GM21447 (cell line): Measurements from ENCODE around the gene AOX1.
"Not testable (repeated sequence)": the region's sequence is repeated elsewhere in the genome, so short reads cannot be mapped to it uniquely, and the experiment has no call there.

Experiments used
- ATAC-seq: cut with Tn5 transposase; IDR thresholded peaks from one replicate; pipeline ENCODE4 v1.9.1; 2021; ENCODE audit not compliant: unreplicated experiment

Gene AOX1

DNA sequence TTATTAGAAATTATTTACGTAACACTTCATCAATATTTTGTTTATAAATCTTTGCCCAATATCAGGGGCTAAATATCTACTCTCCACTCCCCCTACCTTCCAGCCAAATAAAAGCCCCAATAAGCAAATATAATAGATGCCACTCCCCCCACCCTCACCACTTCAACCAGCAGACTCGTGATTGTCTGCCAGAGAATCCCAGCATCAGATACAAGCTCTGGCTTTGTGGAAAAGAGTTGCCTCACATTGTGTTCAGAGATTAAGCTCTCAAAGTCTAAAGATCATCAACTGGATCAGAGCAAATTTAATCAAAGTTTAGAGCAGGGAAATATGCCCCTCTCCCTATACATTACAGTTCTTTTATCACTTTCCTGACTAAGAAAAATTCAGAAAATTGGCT, 39.5 kb downstream of the AOX1 start:
- no peak for ATAC-seq

DNA sequence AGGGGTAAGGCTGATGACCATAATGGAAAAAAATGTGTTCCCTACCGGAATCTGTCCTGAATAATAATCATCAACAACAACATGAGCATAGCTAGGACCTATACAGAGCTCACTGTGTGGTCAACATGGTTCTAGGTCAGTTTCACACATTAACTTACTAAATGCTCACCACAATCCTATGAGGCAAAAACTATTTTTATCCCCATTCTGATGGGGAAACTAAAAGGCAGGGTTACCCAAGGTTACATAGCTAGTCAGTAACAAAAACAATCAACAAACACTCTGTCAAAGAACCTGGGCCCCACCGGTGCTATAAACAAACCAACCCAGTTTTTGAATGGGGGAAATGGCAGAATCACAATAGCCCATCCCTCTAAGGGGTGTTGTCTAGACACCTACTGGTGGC, 40.1 kb downstream of the AOX1 start:
- ATAC-seq: no peak

DNA sequence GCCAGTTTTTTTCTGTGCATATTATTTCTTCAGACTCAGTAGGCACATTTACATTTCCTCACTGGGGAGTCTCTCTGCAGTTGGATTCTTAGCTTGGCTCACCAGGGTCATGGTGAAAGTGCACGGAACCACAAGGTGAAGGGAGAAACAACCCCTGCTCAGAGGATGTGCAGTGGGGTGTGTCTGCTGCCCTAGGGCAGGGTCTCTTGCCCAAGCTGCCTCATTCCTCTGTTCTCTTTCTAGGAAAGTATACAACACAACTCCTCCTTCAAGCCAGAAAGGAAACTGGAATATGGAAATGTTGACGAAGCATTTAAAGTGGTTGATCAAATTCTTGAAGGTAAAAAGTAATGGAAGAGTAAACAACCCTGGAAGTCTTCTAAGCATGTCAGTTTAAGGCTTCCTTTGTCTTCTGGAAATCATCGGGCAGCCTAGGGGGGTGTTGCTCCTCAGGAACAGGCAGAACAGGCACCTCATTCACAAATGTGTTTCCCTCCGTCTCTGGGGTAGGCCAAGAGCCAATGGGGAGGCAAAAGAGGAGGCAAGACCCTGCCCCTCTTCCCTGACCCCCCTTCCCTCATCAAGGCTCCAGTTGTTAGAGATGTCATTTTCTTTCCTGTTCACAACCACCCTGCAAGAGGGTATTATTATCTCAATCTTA, 41.4 kb downstream of the AOX1 start:
- no peak for ATAC-seq

DNA sequence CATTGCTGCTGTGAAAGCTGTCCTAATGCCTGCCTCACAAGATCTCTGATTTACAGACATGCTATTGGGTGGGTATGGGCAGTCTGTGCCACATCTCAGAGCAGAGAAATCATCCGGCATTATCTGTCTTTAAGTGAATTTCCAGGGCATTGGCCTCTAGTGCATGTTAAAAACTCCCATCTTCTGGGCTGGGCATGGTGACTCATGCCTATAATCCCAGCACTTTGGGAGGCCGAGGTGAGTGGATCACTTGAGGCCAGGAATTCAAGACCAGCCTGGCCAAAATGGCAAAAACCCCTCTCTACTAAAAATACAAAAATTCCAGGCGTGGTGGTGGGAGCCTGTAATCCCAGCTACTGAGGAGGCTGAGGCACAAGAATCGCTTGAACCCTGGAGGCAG, 42.6 kb downstream of the AOX1 start:
- ATAC-seq: not testable (repeated sequence)

DNA sequence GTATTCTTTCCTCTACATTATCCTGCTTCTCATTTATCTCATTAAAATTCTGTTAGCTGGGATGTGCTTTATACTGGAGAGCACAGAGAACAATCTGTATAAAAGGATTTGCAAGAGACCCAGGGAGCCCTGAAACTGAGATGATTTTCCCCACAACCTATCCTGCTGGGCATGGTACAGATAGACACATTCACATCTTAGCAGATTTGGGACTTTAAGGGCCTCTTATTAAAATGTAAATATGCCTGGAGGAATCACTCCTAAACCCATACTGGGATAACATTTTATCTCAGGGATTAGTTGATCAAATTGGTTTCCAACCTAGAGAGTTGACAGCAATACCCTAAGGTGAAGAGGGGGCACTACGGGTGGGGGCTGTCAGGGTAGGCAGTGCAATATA, 45.5 kb downstream of the AOX1 start:
- ATAC-seq: no peak

DNA sequence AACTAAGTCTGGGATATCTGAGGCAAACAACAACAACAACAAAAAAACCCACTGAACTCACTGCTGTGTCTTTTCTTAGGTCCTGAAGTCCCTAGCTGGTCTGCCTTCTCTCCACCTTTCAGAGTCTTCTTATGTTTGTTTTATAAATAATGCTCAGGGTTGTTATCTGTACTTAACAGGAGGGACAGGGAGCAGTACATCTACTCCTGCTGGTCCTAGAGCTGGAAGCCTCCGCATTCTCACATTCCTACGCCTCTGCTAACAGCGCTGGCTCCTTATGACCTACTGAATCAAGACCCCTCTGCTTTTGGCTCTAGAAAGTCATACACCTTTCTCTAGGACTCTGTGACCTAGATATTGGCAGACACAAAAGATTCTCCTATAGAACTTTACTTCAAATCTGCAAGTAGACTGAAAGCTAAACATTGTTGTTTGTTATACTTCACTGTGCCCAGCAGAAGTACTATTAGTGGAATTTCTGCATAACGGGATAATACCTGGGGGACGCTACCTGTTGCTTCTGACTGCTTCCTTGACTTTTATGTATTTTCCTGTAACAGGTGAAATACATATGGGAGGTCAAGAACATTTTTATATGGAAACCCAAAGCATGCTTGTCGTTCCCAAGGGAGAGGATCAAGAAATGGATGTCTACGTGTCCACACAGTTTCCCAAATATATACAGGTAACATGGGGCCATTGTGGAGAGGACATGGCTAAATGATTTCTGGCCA, 48.6 kb downstream of the AOX1 start:
- no peak for ATAC-seq

DNA sequence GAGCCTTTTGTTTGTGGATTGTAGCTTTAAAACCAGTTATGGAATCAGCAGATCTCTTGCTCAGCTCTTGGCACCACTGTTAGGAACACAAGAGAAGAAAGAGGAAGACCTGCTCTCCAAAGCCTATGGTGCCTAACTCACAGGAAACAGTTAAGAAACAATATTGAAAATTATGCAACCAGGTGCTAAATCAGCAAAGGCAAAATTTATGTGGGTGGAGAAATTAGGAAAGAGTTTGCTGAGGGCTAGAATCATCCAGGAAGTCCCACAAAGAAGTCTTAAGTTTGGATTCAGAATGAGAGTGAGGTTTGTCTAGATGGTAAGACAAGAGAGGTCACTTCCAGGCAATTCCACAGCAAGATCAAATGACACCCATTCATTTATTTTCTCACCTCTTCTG, 49.4 kb downstream of the AOX1 start:
- ATAC-seq: no peak

DNA sequence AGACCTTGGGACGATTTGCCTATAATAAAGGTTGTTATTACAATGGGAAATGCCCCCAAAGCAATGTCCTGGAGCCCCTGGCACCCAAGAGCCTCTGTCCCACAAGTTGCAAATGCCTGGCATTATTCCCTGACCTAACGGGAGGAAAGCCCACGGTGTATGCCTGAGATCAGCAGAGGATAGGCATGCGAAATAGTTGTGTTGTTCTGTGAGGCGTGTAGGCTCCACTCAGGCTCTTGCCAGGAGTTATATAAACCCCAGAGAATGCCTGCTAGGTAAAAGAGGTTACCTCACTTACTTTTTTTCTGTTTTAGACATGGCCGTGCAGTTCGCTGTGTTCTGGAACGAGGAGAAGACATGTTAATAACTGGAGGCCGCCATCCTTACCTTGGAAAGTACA, 52.1 kb downstream of the AOX1 start:
- no peak for ATAC-seq

DNA sequence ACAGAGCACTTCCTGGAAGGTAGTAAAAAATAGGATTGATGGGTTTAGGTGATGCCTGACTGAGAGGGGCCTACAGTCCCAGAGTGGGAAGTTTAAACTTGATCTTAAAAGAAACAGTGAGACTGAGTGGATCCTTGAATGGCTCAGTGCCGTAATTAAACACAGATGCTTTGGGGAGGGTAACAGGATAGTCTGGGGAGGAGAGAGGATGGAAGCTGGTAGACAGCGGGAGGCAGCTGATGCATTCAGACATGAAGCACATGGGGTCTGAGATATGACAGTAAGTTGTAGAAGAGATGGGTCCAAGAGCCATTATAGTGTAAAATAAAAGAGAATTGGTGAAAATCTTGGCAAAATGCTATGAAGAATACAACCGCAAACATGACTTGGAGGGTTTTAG, 54.4 kb downstream of the AOX1 start:
- ATAC-seq: no peak

DNA sequence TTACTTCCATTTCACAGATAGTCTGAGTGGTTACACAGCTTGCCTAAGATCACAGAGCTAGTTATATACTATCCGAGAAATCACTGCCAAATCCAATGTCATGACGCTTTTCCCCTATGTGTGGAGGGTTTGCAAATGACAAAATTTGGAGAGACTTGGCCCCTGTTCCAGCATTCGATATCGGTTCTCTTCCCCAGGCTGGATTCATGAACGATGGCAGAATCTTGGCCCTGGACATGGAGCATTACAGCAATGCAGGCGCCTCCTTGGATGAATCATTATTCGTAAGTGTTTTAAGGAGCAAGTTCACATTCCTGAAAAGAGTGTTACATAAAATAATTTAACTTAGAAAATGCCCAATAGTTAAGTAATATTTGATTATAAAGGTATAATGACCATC, 55.1 kb downstream of the AOX1 start:
- ATAC-seq: no peak

DNA sequence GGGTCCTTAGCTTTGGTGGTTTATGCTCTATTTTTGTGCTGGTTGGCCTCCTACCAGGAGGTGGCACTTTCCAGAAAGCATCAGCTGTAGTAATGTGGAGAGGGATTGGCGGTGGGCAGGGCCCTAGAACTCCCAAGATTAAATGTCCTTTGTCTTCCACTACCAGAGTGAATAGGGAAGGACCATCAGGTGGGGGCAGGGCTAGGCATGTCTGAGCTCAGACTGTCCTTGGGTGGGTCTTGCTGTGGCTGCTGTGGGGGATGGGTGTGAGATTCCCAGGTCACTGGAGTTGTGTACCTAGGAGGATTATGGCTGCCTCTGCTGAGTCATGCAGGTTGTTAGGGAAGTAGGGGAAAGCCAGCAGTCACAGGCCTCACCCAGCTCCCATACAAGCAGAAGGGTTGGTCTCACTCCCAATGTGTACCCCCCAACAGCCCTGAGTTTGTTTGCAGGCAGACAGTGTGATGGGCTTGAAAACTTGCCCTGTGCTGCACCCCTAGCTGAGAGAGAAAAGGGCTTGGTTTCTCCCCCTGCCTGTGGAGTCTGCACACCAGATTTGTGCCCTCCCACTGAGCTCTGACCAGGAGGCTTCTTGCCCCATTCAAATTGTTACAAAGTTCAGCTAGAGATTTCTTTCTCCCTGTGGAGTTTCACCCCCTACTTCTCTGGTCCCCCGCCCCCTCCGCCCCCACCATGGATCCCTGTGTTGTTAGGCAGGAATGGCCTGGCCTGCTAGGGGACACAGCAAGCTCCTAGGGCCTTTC, 62.9 kb downstream of the AOX1 start:
- not testable (repeated sequence) for ATAC-seq

DNA sequence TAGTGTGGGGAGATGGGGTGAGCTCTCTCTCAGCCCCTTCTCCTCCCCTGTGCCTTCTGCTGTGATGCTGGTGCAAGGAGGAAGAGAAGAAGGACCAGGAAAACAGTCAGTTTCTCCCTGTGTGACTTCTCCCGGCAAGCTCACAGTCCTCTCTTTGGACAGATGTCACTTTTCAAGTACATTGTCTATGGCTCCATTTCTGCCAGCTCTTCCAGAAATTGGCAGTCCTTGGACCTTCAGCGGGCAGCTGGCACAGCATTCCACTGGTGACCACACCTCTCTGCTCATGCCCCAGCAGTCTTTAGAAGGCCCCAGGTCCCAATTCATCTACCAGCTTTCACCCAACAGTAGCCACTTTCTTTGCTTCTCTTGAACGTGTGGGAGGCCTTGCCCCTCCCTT, 63.9 kb downstream of the AOX1 start:
- no peak for ATAC-seq

DNA sequence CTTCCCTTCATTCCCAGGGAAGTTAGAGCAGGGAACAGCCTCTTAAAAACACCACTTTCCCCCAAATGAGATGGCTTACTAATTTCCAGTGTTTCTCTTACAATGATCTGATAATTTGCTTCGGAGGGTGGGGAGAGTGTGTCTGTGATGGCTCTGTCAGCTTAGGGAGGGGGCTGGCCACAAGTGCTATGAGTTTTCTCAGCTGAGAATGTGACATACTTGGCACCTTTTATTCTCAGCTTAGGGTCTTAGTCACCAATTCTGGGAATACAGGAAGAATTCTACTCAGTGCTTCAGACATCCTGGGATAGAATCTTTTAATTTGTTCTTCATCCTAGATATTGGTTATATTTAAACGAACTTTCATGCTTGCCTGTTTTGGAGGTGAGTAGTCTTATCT, 64.4 kb downstream of the AOX1 start:
- ATAC-seq: no peak

DNA sequence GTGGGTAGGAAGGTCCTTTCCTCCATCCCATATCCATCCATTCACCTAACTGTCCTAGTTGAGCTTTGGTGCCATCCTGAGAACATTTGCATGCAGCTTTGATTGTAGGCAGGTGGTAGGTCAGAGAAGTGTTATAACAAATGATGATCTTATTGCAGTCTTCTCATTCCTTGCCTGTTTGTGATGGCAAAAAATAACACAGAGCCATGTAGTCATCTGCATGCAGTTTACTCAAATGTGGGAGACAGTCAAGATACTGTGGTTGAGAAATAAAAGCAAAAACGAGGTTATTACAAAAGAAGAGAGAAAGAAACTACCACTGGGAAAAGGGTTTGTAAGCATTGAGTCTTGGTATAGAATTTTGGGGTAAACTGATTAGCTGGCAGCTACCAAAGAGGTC, 66.3 kb downstream of the AOX1 start:
- no peak for ATAC-seq

DNA sequence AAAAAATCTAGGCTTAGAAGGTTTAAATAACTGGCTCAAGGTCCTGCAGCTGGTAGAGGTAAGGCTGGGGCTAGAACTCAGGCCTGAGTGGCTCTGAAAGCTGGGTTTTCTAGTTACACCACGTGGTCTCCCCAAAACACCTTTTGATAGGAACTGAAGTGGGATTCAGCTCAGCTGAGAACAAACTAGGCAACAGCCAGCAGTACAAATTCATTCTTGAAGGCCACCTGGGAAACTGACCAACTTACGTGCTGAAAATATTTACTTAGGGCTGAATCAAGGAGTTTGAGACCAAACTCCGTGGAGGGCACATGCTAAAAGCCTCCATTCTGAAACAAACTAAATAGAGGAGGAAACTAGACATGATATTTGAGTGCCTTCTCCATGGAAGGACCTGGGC, 67.2 kb downstream of the AOX1 start:
- no peak for ATAC-seq

DNA sequence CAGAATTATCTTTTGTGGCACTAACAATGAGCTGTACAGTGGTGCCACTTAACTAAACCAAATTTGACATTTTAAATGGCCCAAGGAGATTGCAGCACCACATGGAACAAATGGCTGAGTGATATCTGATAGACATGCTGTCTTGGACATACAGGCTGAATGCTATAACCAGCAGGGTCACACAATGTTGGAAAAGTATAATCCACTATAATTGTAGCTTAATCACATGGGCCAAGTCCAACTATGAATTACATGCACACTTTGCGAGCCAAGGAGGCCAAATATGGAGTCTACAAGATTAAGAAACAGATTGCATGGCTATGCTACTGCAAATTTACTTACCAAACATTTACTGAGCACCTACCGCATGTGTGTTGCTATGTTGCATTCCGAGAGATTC, 69.0 kb downstream of the AOX1 start:
- no peak for ATAC-seq

DNA sequence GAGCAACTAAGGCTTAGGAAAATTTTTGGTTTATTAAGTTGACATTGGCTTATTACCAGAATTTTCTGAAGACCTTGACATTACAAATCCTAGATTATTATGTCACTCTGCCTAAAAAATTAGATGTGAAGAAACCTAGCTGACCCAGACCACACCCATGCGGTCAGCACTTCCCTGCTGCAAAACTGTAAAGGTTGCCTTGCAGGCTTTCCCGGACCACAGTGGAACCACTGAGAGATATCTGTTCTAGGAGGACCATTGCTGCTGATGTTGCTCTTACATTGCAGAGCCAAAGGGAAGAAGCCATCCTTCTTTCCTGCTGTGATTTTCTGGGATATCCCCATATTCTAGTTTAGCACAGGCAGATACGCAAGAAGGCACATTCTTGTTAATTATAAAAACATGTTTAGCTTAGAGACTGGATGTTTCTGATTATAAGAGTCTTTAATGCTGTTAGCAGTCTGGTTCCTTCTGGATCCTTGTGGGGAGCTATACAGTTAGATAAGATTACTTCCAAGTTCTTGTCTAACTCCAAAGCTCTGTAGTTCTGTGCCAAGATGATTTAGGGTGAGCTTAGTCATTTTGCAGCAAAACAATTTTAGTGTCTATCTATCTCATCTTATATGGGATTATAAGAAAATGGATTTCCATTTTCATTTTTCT, 70.2 kb downstream of the AOX1 start:
- no peak for ATAC-seq

DNA sequence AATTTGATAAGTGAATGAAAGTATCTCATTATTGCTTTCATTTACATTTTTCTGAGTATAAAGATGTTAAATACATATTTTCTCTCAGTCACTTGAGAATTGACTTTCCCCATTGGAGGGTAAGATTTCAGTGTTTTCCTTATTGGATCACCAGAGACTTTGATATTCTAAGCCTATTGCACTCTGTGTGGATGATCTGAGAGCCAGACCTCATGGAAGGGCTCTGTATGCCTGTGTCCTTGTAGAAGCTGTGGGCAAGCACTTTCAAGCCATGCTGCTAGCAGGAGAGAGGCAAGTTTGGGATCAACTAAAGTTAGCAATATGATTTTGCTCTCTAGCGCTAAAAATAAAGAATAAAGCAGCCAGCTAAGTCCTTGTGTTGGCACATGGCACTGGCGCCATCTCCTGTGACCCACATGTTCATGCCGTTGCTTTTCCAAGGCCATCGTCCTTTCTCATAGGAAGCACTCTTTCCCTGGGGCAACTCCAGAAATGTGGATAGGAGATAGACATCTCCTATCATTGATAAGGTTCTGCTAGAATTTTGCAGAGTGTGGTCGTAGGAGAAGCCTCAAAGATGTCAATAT, 72.6 kb downstream of the AOX1 start:
- ATAC-seq: no peak

DNA sequence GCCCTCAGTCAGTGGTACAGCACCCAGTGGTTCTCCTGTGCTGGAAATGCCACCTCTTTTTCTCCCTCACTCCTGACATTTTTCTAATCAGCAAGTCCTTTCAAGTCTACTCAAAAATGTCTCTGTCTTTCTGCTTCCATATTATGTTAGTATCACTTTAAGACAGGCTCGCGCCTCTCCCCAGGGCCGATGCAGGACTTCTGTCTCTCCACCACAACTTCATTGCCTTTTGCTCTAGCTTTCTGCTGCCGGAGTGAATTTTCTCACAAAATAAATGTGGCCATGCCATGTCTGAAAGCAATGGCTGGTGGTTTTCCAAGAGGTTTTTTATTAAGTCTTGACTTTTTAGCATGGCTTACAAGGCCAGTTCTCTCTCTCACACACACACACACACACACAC, 73.6 kb downstream of the AOX1 start:
- ATAC-seq: no peak

DNA sequence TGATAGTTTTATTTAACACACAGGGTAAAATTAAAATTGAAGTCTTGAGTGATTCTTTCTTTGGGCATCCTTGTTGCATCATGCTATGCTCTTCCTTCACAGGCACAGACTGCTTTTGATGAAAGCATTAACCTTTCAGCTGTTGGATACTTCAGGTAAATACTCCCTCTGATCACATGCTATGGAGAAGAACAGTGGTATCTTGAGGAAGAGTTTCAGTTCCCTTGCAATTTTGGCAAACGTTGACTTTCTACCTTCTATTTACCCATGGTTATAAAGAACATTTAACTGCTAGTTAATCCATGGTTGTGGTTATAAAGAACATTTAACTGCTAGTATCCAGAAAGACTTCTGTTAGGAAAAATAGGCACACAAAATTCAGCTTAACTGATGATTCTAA, 75.7 kb downstream of the AOX1 start:
- ATAC-seq: no peak

DNA sequence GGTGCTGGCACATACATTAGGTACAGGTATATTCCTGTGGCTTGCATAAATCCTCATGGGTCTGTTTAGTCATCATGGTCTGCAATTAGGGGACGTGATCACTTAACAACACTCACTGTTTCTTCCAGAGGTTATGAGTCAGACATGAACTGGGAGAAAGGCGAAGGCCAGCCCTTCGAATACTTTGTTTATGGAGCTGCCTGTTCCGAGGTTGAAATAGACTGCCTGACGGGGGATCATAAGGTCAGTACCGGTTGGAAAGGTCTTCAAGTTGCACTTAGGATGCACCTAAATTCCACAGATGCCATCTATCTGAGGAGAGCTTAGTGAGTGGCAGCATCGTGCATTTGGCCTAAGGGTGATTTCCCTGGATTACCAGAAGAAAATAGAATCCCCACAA, 76.9 kb downstream of the AOX1 start:
- ATAC-seq: no peak
